ENCODE results near the gene RING1. TPM values are rescaled to one million over a fixed set of nuclear protein-coding genes. Genes with fewer than 3 reads are reported as not detected.

RING1 gene
- 10 to 100 TPM; 35.3 to 35.8 TPM for total RNA-seq

- Mint-ChIP-seq H3K4me1 (peaks cover 49% of the 10 kb centered on the region), H3K4me3 (peak within 1 kb of the TSS; percentile 85), H3K9me3 (no peaks in the 10 kb centered on the region), H3K27me3 (no peaks in the 10 kb centered on the region), H3K27ac (peak within 1 kb of the TSS; percentile 94), H3K36me3 (peaks cover 16% of the 10 kb centered on the region)
- peak; percentile 87 for DNase-seq
Measured at GRCh38 chr6:33208091-33208967, at the start of gene RING1. RING1 (plus strand) TSS chr6:33208500; CDS start chr6:33208823, 323 bp downstream.

DNA sequence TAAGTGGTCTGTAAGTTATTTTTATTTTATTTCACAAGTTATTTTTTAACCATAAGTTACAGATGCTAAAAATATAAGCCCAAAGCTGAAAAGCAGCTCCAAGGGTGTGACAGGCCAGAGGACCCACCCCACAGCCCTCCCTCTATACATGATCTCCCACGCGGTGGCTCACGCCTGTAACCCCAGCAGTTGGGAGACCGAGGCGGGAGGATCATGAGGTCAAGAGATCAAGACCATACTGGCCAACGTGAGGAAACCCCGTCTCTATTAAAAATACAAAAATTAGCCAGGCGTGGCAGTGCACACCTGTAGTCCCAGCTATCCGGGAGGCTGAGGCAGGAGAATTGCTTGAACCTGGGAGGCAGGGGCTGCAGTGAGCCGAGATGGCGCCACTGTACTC, 48.2 kb upstream of the RING1 start:
- H3K4me3 Mint-ChIP-seq: no peak overlapping the region
- DNase-seq: no peak
- H3K27ac Mint-ChIP-seq: no peak overlapping the region
- H3K4me1 Mint-ChIP-seq: peaks cover 14% of the 10 kb centered on the region
- no peaks in the 10 kb centered on the region for H3K36me3 Mint-ChIP-seq
- H3K27me3 Mint-ChIP-seq: no peaks in the 10 kb centered on the region
- no peaks in the 10 kb centered on the region for H3K9me3 Mint-ChIP-seq

DNA sequence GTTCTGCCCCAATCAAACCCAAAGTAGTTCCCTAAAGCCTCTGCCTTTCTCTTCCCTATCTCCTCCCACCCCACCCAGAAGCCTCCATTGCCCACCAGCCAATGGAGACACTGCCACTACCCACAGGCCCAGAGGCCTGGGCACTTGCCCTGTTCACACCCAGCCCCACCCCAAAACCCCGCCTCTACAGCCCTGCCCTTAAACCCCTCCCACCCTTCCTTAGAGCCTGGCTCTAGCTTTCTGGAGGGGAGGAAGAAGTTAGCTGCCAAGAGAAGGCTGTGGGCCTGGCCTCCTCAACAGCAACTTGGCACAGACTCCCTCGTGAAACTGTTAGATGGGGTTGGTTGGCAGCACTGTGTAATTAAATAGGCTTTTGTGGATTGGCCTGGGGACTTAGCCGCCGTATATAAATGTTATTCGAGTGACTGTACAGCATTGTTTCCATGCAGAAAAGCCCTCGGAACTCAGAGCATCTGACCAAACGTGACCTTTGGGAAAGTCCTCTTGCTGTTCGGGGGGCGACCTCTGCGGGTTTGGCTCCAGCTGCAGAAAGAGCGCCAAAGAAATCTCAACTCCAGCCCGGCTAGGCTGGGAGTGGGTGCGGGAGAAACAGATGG, 47.5 kb upstream of the RING1 start:
- H3K27ac Mint-ChIP-seq: no peak overlapping the region
- peaks cover 14% of the 10 kb centered on the region for H3K4me1 Mint-ChIP-seq

DNA sequence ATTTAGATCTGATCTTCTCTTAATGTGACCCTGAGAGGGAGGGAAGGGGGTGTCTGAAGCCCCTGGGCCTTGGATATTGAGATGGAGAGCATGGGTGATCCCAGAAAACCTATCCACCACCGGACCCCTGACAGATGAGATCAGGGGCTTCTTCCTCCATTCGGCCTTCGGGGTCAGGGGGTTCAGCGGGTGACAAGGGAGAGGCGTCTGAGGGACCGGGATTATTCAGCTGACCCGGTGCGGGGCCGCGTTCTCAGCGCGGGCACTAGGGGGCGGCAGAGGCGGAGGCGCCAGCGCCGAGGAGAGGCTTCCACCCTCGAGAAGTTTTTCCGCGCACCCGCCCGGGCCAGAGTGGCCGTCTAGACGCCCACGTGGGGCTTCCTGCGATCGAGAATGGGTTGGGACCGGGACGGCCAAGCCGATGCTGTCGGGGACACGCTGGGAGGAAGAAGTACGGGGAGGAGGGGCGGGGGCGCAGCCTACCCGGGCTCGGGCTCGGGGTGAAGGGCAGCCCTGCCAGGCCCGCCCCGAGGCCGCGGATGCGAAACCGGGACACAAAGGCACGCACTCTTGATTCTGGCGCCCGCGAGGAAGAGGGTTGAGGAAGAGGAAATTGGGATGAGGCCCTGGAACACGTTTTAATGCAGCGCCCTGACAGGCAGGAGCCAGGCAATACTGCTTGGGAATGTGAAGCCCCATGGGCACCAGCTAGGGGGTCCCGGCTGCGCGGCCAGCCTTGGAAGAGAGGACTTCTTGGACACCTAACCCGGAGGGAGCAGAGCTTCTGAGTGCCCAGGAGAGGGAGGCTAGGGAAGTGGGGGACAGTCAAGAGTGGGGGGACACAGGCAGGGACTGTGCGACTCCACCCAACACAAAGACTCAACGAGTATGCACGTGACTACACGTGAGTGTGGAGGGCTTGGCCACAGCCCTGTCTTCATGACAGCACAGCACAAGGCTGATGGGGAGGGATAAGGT, 46.7 kb upstream of the RING1 start:
- Mint-ChIP-seq H3K27me3 (no peaks in the 10 kb centered on the region), H3K9me3 (no peaks in the 10 kb centered on the region), H3K4me1 (peaks cover 14% of the 10 kb centered on the region), H3K36me3 (no peaks in the 10 kb centered on the region), H3K4me3 (peak overlapping the region; percentile 80), H3K27ac (peak overlapping the region; percentile 85)
- DNase-seq: peak; percentile 87

More for the DNA sequence above, 47.5 kb upstream of the RING1 start:
- Mint-ChIP-seq H3K36me3 (no peaks in the 10 kb centered on the region), H3K4me3 (peak overlapping the region; percentile 80), H3K27me3 (no peaks in the 10 kb centered on the region), H3K9me3 (no peaks in the 10 kb centered on the region)
- DNase-seq: no peak

GRCh38 chr6:33163540-33163939, 44.8 kb upstream of the RING1 start:
- Mint-ChIP-seq H3K27me3 (no peaks in the 10 kb centered on the region), H3K36me3 (no peaks in the 10 kb centered on the region), H3K4me1 (peaks cover 14% of the 10 kb centered on the region), H3K9me3 (no peaks in the 10 kb centered on the region), H3K4me3 (no peak overlapping the region), H3K27ac (no peak overlapping the region)
- DNase-seq: no peak

DNA sequence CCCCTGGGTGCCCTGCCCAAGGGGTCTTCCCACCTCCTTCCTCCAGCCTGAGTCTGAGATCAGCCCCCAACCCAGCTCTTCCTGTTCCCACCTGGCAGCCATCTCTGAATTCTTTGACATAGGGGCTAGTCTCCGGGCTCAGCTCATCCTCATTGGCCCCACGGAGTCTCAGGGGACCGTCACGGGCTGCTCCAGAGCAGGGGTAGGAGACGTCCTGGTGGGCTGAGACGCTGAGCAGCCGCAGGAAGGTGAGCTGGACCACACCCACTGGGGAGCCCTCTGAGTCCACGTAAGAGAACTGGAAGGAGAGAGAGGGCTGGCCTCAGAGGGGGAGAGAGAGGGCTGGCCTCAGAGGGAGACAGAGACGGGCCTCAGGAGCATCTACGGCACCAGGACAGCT, 44.1 kb upstream of the RING1 start:
- peaks cover 14% of the 10 kb centered on the region for H3K4me1 Mint-ChIP-seq
- no peak for DNase-seq
- no peak overlapping the region for H3K4me3 Mint-ChIP-seq
- no peaks in the 10 kb centered on the region for H3K36me3 Mint-ChIP-seq
- no peaks in the 10 kb centered on the region for H3K27me3 Mint-ChIP-seq
- H3K27ac Mint-ChIP-seq: no peak overlapping the region
- no peaks in the 10 kb centered on the region for H3K9me3 Mint-ChIP-seq

DNA sequence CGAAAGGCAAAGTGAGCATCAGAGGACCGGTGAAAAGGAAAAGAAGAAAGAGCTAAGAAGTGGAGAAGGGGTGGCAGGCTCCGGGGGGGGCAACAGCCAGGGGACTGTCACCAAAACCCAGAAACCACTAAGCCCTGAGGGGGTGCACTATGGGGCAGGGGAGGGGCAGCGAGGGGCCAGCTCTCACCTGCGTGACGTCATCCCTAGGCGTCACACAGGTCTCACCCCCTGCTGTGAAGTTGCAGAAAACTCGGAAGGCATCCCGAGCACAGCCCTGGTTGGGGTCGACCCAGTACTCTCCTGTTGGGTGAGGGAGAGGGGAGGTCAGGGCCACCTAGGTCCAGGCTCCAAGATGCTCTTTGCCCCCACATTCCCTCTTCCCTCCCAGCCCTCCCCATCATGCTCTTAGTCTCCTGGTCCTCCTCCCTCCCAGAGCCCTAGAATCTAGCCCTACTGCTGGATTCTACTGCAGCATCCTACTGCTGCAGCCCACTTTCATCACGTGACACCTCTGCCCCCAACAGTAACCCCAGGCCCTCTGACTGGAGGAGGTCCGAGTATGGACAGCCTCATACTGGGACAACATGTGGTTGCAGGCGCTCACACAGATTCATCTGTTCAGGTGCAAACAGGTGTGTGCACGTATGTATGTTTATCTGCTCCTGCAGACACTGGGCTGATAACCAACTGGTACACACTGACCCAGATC, 43.5 kb upstream of the RING1 start:
- Mint-ChIP-seq H3K27me3 (no peaks in the 10 kb centered on the region), H3K9me3 (no peaks in the 10 kb centered on the region), H3K4me3 (no peak overlapping the region), H3K27ac (no peak overlapping the region), H3K36me3 (no peaks in the 10 kb centered on the region), H3K4me1 (peaks cover 14% of the 10 kb centered on the region)
- no peak for DNase-seq

- Mint-ChIP-seq H3K36me3 (no peaks in the 10 kb centered on the region), H3K4me3 (no peak overlapping the region)
- no peak for DNase-seq
Measured at GRCh38 chr6:33165581-33166258, 42.6 kb upstream of the RING1 start.

GRCh38 chr6:33166363-33166762, 41.9 kb upstream of the RING1 start:
- H3K36me3 Mint-ChIP-seq: no peaks in the 10 kb centered on the region
- DNase-seq: no peak
- peaks cover 10% of the 10 kb centered on the region for H3K4me1 Mint-ChIP-seq
- no peaks in the 10 kb centered on the region for H3K9me3 Mint-ChIP-seq
- H3K27me3 Mint-ChIP-seq: no peaks in the 10 kb centered on the region
- no peak overlapping the region for H3K4me3 Mint-ChIP-seq
- H3K27ac Mint-ChIP-seq: no peak overlapping the region

More at GRCh38 chr6:33165581-33166258, 42.6 kb upstream of the RING1 start:
- Mint-ChIP-seq H3K9me3 (no peaks in the 10 kb centered on the region), H3K27me3 (no peaks in the 10 kb centered on the region), H3K27ac (no peak overlapping the region), H3K4me1 (peaks cover 14% of the 10 kb centered on the region)

GRCh38 chr6:33166811-33167210, 41.5 kb upstream of the RING1 start:
- Mint-ChIP-seq H3K4me1 (peaks cover 5% of the 10 kb centered on the region), H3K36me3 (no peaks in the 10 kb centered on the region), H3K4me3 (no peak overlapping the region), H3K27me3 (no peaks in the 10 kb centered on the region), H3K27ac (no peak overlapping the region), H3K9me3 (no peaks in the 10 kb centered on the region)
- DNase-seq: no peak

- H3K27ac Mint-ChIP-seq: no peak overlapping the region
Measured at GRCh38 chr6:33167374-33168283, 40.7 kb upstream of the RING1 start.

GRCh38 chr6:33168284-33168601, 40.1 kb upstream of the RING1 start:
- Mint-ChIP-seq H3K4me1 (peaks cover 2% of the 10 kb centered on the region), H3K27ac (no peak overlapping the region), H3K4me3 (no peak overlapping the region), H3K9me3 (no peaks in the 10 kb centered on the region), H3K27me3 (no peaks in the 10 kb centered on the region), H3K36me3 (no peaks in the 10 kb centered on the region)
- no peak for DNase-seq

More at GRCh38 chr6:33167374-33168283, 40.7 kb upstream of the RING1 start:
- no peak overlapping the region for H3K4me3 Mint-ChIP-seq
- H3K9me3 Mint-ChIP-seq: no peaks in the 10 kb centered on the region
- peaks cover 1% of the 10 kb centered on the region for H3K4me1 Mint-ChIP-seq
- H3K27me3 Mint-ChIP-seq: no peaks in the 10 kb centered on the region
- H3K36me3 Mint-ChIP-seq: no peaks in the 10 kb centered on the region
- no peak for DNase-seq

GRCh38 chr6:33168639-33169038, 39.7 kb upstream of the RING1 start:
- H3K36me3 Mint-ChIP-seq: no peaks in the 10 kb centered on the region
- H3K4me1 Mint-ChIP-seq: peaks cover 2% of the 10 kb centered on the region
- no peaks in the 10 kb centered on the region for H3K27me3 Mint-ChIP-seq
- no peak overlapping the region for H3K4me3 Mint-ChIP-seq
- no peak overlapping the region for H3K27ac Mint-ChIP-seq
- no peaks in the 10 kb centered on the region for H3K9me3 Mint-ChIP-seq
- DNase-seq: no peak
